Measurements from ENCODE around the gene TTLL10. TPM values are rescaled to one million over a fixed set of nuclear protein-coding genes. Genes with fewer than 3 reads are reported as not detected.

TTLL10 gene
- total RNA-seq, 1 experiment from 2014 or later = not detected

DNA sequence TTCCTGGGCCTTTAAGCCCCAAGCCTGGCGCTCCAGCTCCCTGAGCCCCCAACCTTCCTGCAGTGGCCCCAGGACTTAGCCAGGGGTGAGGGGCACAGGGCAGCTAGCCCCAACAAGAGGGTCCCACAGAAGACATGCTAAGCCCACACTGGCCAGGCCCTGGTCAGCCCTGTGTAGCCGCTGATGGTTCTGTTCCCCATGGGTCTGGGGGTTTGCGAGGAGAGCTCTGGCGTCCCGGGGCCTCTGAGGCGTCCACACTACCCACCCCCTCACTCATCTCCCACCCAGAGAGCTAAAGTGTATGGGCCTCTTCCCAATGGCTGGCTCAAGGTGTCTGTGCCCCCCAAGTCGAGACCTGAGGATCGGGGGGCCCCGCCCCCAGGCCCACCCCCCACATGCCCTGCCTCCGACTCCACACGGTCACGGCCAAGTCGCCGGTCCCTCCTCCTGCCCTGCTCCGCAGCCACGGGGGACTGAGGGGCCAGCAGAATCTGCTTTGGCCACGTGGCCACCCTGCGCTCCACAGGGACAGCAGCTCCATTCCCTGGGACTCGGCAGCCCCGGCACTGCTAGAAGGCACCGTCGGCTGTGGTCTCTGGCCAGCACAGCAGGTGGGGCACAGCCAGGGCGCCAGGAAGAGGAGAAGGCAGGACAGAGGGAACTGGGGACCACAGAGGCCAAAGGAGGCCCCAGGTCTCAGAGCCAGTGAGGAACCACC, 24.9 kb downstream of the TTLL10 start:
- Mint-ChIP-seq H3K36me3 (ENCODE audit: insufficient read depth, unreplicated experiment) (no peaks in the 10 kb centered on the region), H3K4me3 (ENCODE audit: unreplicated experiment) (no peak overlapping the region), H3K9me3 (ENCODE audit: unreplicated experiment) (peaks cover 12% of the 10 kb centered on the region), H3K27me3 (ENCODE audit: insufficient read depth, unreplicated experiment) (no peaks in the 10 kb centered on the region), H3K27ac (ENCODE audit: low read depth, unreplicated experiment) (no peak overlapping the region), H3K4me1 (ENCODE audit: insufficient read depth, unreplicated experiment) (no peaks in the 10 kb centered on the region)
- ChIA-PET CTCF (no interaction called here), POLR2A (interaction anchor here (0.6 kb wide), 1 partner anchor 81 kb away, joined by 3 read pairs; no protein-coding TSS in a partner anchor)
- DNase-seq (ENCODE audit: unreplicated experiment) = no peak
- TF ChIP-seq, protein P1, sequence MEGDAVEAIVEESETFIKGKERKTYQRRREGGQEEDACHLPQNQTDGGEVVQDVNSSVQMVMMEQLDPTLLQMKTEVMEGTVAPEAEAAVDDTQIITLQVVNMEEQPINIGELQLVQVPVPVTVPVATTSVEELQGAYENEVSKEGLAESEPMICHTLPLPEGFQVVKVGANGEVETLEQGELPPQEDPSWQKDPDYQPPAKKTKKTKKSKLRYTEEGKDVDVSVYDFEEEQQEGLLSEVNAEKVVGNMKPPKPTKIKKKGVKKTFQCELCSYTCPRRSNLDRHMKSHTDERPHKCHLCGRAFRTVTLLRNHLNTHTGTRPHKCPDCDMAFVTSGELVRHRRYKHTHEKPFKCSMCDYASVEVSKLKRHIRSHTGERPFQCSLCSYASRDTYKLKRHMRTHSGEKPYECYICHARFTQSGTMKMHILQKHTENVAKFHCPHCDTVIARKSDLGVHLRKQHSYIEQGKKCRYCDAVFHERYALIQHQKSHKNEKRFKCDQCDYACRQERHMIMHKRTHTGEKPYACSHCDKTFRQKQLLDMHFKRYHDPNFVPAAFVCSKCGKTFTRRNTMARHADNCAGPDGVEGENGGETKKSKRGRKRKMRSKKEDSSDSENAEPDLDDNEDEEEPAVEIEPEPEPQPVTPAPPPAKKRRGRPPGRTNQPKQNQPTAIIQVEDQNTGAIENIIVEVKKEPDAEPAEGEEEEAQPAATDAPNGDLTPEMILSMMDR (IDR thresholded peaks at IDR 0.05; ENCODE audit: unreplicated experiment) = no peak
- intact Hi-C loops (cut with micrococcal nuclease) = no loop called here
- BruUV-seq (replicated peaks) = no TSS peak

- no peak for DNase-seq (ENCODE audit: unreplicated experiment)
- no TSS peak for BruUV-seq (replicated peaks)
- Mint-ChIP-seq H3K4me3 (ENCODE audit: unreplicated experiment) (no peak overlapping the region), H3K4me1 (ENCODE audit: insufficient read depth, unreplicated experiment) (no peaks in the 10 kb centered on the region), H3K9me3 (ENCODE audit: unreplicated experiment) (peaks cover 9% of the 10 kb centered on the region), H3K27ac (ENCODE audit: low read depth, unreplicated experiment) (no peak overlapping the region), H3K27me3 (ENCODE audit: insufficient read depth, unreplicated experiment) (no peaks in the 10 kb centered on the region), H3K36me3 (ENCODE audit: insufficient read depth, unreplicated experiment) (no peaks in the 10 kb centered on the region)
- ChIA-PET POLR2A (interaction anchor here (0.6 kb wide), 1 partner anchor 82 kb away, joined by 3 read pairs; no protein-coding TSS in a partner anchor), CTCF (no interaction called here)
- intact Hi-C loops (cut with micrococcal nuclease) = no loop called here
- TF ChIP-seq, protein P1 (IDR thresholded peaks at IDR 0.05; ENCODE audit: unreplicated experiment) = no peak
These were observed 25.7 kb downstream of the TTLL10 start for GRCh38 chr1:1199141-1199960.

DNA sequence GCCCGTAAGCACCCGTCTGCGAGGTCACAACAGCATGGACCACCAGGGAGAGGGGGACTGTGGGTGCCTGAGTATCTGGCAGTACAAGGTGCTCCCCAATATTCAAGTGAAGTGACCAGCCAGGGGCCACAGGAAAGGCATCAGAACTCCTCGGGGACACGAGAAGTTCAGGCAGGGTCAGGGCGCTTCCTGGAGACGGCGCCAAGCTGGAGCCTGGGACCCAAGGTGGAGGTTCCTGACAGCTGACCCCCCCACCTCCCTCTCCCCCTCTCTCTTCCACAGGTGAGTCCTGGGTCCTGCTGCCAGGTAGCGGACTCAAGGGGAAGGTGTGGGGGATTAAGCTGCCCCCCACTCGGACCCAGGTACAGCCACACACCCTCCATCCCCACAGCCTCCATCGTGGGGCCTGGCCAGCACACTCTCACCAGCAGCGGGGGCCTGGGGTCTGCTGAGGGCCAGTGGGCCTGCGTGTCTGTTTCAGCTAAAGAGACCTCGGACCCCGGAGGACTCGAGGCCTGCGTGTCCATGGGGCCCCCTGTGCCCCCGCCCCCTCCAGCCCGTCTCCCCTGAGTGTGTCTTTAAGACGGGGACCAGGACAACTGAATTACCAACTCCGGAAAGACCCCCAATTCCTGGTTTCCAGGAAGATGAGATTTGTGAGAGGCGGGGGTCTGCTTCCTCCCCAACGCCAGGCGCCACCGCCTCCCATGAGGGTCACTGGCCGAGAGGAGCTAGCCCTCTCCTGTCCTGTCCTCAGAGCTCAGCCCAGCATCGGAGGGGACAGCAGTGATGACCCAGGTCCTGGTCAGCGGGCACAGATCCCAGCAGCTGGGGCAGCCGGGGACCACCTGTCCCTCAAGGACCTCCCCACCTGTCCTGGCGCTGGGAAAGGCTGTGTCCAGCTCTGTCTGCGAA, 26.5 kb downstream of the TTLL10 start:
- Mint-ChIP-seq H3K9me3 (ENCODE audit: unreplicated experiment) (no peaks in the 10 kb centered on the region), H3K27me3 (ENCODE audit: insufficient read depth, unreplicated experiment) (no peaks in the 10 kb centered on the region), H3K4me1 (ENCODE audit: insufficient read depth, unreplicated experiment) (no peaks in the 10 kb centered on the region), H3K27ac (ENCODE audit: low read depth, unreplicated experiment) (no peak overlapping the region), H3K4me3 (ENCODE audit: unreplicated experiment) (no peak overlapping the region), H3K36me3 (ENCODE audit: insufficient read depth, unreplicated experiment) (no peaks in the 10 kb centered on the region)
- no TSS peak for BruUV-seq (replicated peaks)
- ChIA-PET POLR2A (no interaction called here), CTCF (interaction anchor here (0.7 kb wide), 1 partner anchor 398 kb away, joined by 3 read pairs; no protein-coding TSS in a partner anchor)
- intact Hi-C loops (cut with micrococcal nuclease) = no loop called here
- DNase-seq (ENCODE audit: unreplicated experiment) = no peak
- TF ChIP-seq, protein P1 (IDR thresholded peaks at IDR 0.05; ENCODE audit: unreplicated experiment) = no peak
